Kidney glomerular epithelial cell (primary cell): ENCODE results near the gene ZNF664.

ENCODE experiments used
- DNase-seq: peaks from one replicate; lab custom pipeline; 2025; lab: John Stamatoyannopoulos, UW

The ZNF664 gene

GRCh38 chr12:124034297-124034696 lies 61.3 kb downstream of the ZNF664 start:
- DNase-seq = no peak

DNA sequence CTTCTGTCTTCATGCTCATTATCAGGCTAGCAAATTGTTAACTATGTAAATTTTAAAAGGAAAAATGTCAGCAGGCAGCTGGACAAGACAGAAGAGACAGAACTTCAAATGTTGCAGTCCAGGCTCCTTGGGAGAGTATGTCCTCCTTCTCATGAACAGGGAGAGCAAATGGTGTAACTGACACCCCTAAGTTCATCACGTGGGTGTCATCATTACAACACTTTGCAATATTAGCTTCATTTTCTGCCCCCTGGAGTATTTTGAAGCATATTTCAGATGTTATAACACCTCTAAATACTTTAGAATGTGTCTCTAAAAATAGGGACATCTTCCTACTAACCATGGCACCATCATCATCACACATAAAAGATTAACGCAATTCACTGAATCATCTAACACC lies 62.1 kb downstream of the ZNF664 start:
- DNase-seq = no peak

DNA sequence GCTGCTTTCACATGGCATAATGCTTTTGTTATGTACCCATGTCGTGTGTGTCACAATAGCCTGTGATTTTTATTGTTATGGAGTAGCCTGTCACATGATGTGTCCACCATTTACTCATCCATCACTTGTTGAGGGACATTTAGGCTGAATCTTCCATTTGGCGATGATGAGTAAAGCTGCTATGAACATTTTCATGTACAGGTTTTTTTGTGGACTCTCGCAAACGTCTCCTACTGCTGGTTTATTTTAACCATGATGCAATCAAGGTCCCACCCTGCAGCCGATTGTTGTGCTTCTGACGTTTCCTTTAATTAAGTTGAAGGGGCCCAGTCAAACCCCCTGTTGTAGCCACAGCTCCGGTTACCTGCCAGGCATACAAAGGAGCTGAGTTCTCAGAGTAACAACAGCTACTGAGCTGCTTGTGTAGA lies 63.2 kb downstream of the ZNF664 start:
- no peak for DNase-seq

DNA sequence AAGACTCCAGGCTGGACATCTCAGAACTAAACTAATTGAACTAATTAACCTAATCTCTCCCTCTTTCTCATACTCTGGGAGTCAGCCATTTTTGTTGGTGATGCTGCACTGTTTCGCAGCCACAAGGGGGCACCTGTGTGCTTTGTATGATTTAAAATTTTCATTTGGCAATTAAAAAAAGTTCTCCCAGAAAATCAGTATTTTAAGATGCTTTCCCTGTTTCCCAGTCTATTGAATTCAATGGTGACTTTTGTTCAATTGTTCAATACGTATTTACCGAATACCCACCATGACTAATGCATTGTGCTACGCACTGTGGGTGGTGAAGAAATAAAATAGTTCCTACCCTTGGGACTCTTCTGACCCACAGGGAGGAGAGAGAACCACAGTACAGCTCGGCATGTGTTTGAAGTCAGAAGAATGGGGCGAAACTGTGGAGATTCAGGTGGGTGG lies 63.7 kb downstream of the ZNF664 start:
- DNase-seq = peak; percentile 33

GRCh38 chr12:124037331-124037730 lies 64.3 kb downstream of the ZNF664 start:
- no peak for DNase-seq

GRCh38 chr12:124039276-124039675 lies 66.3 kb downstream of the ZNF664 start:
- DNase-seq = peak; percentile 53

GRCh38 chr12:124040291-124040690 lies 67.3 kb downstream of the ZNF664 start:
- no peak for DNase-seq

- no peak for DNase-seq
Observed at GRCh38 chr12:124040737-124041136, 67.7 kb downstream of the ZNF664 start.

DNA sequence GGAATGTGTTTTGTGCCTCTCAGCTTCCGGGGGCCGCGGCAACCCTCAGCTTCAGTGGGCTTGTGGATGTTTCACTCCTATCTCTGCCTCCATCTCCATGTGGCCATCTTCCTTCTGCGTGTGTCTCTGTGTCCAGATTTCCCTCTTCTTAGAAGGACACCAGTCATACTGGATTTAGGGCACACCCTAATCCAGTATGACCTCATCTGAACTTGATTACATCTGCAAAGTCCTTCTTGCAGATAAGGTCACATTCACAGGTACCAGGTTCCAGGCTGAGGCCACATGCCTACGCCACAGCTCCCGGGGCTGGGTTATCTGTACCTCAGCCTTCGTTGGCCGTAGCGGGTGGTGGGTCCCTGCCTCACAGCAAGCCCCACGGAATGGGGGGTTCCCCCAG lies 68.9 kb downstream of the ZNF664 start:
- DNase-seq = no peak

DNA sequence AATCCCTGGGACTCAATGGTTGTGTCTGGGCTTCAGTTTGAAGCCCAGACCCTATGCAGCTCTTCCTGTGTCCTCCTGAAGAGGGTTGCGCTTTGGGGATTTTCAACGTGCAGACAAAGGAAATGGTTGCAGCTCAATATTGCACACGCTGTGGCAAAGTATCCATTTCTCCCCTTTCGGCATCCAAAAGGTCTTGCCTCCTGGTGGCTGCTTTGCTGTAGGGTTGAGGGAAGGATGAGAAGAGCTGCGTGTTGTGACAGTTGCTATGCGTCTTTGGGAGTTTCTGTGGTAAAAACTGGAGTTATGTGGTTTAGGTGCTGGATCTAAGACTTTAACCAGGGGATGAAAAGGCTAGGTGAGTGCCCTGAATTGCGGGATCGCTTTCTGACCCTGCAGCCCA lies 71.0 kb downstream of the ZNF664 start:
- DNase-seq = no peak

DNA sequence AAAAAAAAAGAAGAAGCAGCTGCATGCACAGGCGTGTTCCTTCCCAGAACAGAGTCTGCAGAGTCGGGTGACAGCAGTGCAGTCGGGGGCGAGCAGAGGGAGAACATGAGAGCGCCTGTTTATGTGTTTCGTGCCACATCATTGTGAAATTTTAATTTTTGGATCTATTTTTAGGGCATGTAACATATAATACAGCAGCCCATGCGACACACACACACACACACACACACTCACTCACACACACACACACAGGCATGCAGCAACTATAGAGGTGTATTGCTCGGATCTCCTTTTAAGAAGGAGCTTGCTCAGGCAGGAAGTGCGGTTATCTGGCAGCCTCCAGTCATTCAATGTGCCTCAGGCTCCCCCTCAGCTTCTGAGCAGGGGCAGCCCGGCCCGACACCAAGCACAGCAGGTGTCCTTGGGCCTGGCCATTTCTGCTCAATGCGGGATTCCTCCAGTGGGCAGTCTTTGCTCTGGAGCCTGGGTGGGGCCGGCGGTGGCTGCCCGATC lies 71.8 kb downstream of the ZNF664 start:
- DNase-seq = no peak

- DNase-seq = no peak
Observed at GRCh38 chr12:124045671-124046455, 72.8 kb downstream of the ZNF664 start.

GRCh38 chr12:124046456-124046740 lies 73.4 kb downstream of the ZNF664 start:
- no peak for DNase-seq

GRCh38 chr12:124047045-124047566 lies 74.1 kb downstream of the ZNF664 start:
- DNase-seq = no peak

DNA sequence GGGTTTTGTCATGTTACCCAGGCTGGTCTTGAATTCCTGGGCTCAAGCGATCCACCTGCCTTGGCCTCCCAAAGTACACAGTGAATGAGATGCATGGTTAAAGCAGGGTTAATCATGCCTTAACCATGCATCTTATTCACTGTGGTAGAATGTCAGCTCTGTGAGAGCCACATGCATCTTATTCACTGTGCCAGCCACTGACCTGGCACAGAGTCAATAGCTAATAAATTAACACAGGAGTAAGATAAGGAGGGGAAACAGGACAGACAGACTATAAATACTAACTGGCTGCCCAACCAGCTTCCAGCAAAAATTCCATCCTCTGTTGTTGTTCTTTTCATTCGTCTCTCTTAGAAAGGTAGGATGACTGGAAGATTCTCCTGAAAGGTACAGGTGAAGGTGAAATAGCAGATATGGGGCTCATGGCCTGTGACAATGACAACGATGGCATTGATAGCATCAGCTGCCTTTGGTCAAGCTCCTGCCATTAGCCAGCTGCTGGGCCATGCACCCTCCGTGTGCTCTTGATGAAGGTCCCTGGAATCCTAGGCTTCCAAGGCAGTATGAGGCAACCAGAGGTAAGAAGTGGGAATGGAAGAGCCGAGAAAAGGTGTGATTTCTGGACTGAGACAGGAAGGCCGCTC lies 76.6 kb downstream of the ZNF664 start:
- DNase-seq = peak; percentile 65

DNA sequence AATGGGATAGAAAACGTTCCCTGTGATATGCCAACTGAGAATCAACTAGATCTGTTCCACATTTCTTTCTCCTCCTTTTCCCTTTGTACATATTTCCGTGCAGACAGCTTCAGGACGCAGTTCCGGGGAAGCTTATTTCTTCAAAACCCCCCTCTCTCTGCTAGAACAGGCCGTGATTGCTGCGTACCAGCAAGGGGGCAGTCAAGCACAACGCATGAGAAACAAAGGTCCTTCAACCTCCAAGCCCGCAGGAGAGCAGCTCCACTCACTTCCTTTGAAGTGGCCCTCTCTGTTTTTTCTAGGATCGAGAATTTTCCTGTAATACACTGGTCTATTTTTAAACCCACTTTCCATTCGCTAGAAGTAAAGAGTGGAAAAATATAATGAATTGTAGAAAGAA lies 80.8 kb downstream of the ZNF664 start:
- DNase-seq = peak; percentile 46

- no peak for DNase-seq
Observed at GRCh38 chr12:124055066-124055465, 82.1 kb downstream of the ZNF664 start.

- DNase-seq = no peak
Observed at GRCh38 chr12:124057691-124058090, 84.7 kb downstream of the ZNF664 start.

DNA sequence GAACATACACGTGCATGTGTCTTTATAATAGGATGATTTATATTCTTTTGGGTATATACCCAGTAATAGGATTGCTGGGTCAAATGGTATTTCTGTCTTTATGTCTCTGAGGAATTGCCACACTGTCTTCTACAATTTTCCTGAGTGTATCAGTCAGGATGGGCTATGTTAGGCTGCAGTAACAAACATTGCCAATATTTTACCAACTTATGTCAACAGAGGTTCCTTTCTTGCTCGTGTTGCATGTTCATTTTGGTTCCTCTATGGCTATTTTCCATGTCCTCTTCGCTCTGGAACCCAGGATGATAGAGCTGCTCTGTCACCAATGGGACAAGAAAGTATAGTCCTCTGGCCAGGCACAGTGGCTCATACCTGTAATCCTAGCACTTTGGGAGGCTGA lies 86.7 kb downstream of the ZNF664 start:
- no peak for DNase-seq
